Keratinocyte (primary cell): ENCODE results near the gene TIMP2.

Experiments used
- EZH2 ChIP-seq: IDR thresholded peaks from one replicate; pipeline ENCODE4 v1.6.1; 2012; ENCODE audit warnings: inconsistent platforms, mild to moderate bottlenecking, low read length, moderate library complexity
- TF ChIP-seq, protein P1 (sequence below), 3 experiments: IDR thresholded peaks in 1 of 3; conservative IDR thresholded peaks in 1 of 3; optimal IDR thresholded peaks in 1 of 3; 2 replicates in 2 of 3; 3 replicates in 1 of 3; pipeline versions ENCODE3 to v1.5.1; 2011; ENCODE audit warnings: low read length in 3 of 3, mild to moderate bottlenecking in 3 of 3, moderate library complexity in 2 of 3, control low read depth in 1 of 3, inconsistent platforms in 1 of 3; ENCODE audit not compliant: insufficient read depth in 2 of 3; ENCODE audit errors: extremely low read depth in 1 of 3

DNA sequence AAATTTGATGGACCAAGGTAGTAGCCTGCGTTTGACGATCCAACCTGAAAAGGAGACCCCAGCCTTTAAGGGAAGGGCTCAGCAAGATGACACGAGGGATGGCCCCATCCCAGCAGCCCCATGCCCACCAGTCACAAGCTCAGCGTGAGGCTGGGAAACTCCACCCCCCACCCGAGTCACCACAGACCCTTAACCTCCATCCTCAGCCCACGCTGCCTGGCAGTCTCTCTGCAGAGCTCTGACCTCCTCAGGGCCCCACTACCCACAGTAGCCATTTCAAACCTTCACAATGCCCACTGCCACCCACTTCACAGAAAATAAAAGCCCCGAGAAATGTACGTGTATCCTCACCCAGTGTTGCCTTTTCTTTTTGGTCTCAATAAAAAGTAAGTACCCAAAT, 103.2 kb downstream of the TIMP2 start:
- TF ChIP-seq, protein P1, sequence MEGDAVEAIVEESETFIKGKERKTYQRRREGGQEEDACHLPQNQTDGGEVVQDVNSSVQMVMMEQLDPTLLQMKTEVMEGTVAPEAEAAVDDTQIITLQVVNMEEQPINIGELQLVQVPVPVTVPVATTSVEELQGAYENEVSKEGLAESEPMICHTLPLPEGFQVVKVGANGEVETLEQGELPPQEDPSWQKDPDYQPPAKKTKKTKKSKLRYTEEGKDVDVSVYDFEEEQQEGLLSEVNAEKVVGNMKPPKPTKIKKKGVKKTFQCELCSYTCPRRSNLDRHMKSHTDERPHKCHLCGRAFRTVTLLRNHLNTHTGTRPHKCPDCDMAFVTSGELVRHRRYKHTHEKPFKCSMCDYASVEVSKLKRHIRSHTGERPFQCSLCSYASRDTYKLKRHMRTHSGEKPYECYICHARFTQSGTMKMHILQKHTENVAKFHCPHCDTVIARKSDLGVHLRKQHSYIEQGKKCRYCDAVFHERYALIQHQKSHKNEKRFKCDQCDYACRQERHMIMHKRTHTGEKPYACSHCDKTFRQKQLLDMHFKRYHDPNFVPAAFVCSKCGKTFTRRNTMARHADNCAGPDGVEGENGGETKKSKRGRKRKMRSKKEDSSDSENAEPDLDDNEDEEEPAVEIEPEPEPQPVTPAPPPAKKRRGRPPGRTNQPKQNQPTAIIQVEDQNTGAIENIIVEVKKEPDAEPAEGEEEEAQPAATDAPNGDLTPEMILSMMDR (optimal IDR thresholded peaks at IDR 0.05 in 1 of 3, IDR thresholded peaks at IDR 0.05 in 1 of 3, conservative IDR thresholded peaks at IDR 0.05 in 1 of 3; ENCODE audit: extremely low read depth in 1 of 3, insufficient read depth in 2 of 3, low read length in 3 of 3): no peak
- TF ChIP-seq EZH2: no peak
